ENCODE measurements around the gene CCNI2. TPM values are rescaled to one million over a fixed set of nuclear protein-coding genes. Genes with fewer than 3 reads are reported as not detected.

CCNI2 gene
- total and polyA plus RNA-seq, 9 of the 15 experiments (the other 6 are each of a cell fraction or from before 2014, with no cell fraction given) = 0.05 to 1.7 (median 0.81) TPM; not detected in 5

DNA sequence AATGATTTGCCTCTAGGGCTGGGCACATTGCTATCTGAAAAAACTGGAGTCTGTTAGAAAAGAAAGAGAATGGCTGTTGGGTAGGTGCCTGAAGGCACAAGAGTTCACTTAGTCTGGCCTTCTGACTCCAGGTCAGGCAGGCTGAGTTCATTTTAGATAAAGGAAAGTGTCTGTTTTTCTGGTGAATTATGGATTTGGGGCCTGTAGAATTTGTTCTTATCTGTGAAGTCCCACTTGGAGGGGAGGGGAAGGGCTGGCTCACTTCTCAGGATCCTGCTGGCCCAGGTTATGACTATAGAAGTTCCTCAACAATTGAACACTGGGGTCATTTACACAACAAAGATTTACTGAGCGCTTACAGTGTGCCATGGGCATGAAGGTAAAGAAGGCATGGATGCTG, 41.3 kb downstream of the CCNI2 start (continued):
- no peak for TF ChIP-seq HNRNPH1 (optimal IDR thresholded peaks at IDR 0.05; ENCODE audit: low read depth, low read length)

DNA sequence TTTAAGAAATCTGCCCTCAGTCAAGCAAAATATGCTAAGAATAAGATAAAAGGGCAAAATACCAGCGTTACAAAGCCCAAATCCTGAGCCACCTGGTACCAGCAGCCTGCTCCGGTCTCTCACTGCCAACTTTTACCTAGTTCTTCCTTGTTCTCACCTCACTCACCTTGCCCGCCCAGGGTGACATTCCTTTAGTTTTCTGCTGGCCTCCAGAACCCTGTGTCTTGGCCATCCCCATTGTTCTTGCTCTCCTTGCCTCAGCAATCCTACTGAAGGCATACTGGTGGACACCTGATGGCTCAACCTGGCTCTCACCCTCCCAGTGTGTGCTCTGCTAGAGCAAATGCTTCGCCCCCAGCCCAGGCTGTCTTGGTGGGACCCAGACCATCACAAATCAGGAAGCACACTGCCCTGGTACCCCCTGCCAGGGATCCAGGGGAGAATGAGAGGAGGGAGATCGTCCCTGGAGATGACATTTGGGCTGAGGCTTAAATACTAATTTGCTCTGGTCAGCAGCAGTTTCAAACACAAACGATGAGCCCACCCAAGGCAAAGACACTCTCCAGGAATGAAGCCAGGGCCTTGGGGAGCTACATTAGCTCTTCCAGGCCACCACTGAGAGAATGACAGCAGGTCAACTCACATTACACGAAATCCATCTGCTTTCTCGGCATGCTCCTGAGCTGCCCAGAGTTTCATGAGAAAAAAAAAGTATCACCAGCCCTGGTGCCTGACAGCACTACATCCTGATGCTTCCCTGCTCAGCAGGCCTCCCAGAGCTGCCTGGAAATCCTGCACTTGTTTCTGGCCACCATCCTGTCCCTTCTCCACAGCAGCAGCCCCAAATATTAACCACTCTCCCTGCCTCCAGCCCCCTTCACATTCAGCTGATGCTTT, 42.0 kb downstream of the CCNI2 start:
- Histone ChIP-seq H3K9me1 (ENCODE audit: control insufficient read depth, insufficient read depth, low read length) (no peaks in the 10 kb centered on the region), H3K27me3 (ENCODE audit: control insufficient read depth in 2 of 2, insufficient read depth in 2 of 2, low read length in 2 of 2) (no peaks in the 10 kb centered on the region), H4K20me1 (replicated peaks; ENCODE audit: control insufficient read depth, insufficient read depth, low read length) (no peaks in the 10 kb centered on the region), H3K27ac (ENCODE audit: extremely low read depth, low read depth, low read length) (peak overlapping the region; percentile 58), H2AFZ (ENCODE audit: low read depth, low read length) (peak overlapping the region; percentile 75), H3K4me3 (no peak overlapping the region), H3K9me3 (replicated peaks; ENCODE audit: control insufficient read depth, insufficient read depth, low read depth, low read length) (no peaks in the 10 kb centered on the region), H3K79me2 (ENCODE audit: control insufficient read depth, insufficient read depth, low read length) (no peaks in the 10 kb centered on the region), H3K9ac (ENCODE audit: insufficient read depth in 1 of 2, low read depth in 2 of 2, low read length in 2 of 2) (peak overlapping the region; percentile 33 to 82; a peak in 1 of 4 replicates), H3K4me1 (replicated peaks in 1 of 2; ENCODE audit: control insufficient read depth in 2 of 2, insufficient read depth in 2 of 2, low read length in 2 of 2) (peaks cover 38 to 60% of the 10 kb centered on the region in 2 experiments), H3K4me2 (ENCODE audit: insufficient read depth, low read length) (peak overlapping the region; percentile 51; the same call in 1 of the 2 replicates), H3K36me3 (ENCODE audit: control insufficient read depth, insufficient read depth, low read length) (no peaks in the 10 kb centered on the region)
- ATAC-seq (peak; percentile 31), DNase-seq (ENCODE audit: extremely low read depth in 1 of 4, low spot score in 3 of 4) (peak in 1 of 4 experiments; percentile 28), FAIRE-seq (no peak)
- ChIA-PET POLR2A (interaction anchor here (0.8 to 1.5 kb wide), 6 partner anchors 10 to 51 kb away, joined by 3 to 5 read pairs (median 4); partner anchors contain the start of gene KIF3A), CTCF (ENCODE audit: low intra/inter-chr PET ratio) (interaction anchor here (0.6 kb wide), 1 partner anchor 94 kb away, joined by 4 read pairs; no protein-coding TSS in a partner anchor)
- 37% methylated on average over 8 of the region's 8 CpGs for WGBS (ENCODE audit: insufficient coverage, low coverage, missing lambda C conversion rate)
- TF ChIP-seq, protein P1, sequence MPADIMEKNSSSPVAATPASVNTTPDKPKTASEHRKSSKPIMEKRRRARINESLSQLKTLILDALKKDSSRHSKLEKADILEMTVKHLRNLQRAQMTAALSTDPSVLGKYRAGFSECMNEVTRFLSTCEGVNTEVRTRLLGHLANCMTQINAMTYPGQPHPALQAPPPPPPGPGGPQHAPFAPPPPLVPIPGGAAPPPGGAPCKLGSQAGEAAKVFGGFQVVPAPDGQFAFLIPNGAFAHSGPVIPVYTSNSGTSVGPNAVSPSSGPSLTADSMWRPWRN (IDR thresholded peaks at IDR 0.05; ENCODE audit: low read depth) = no peak
- TF ChIP-seq RBBP5 (IDR thresholded peaks at IDR 0.05; ENCODE audit: borderline replicate concordance, insufficient read depth, low read length, poor library complexity, severe bottlenecking) (no peak), SUPT5H (IDR thresholded peaks at IDR 0.05) (no peak), NRF1 (conservative IDR thresholded peaks at IDR 0.05 in 1 of 2, IDR thresholded peaks at IDR 0.05 in 1 of 2) (peak in 1 of 2 experiments; percentile 13; a peak in 1 of 4 replicates), RNF2 (IDR thresholded peaks at IDR 0.05) (no peak), LARP7 (IDR thresholded peaks at IDR 0.05) (0 out of 2 replicates have a peak, but pooled peaks have one; percentile 53), NR2C2 (CRISPR knock-in tag; IDR thresholded peaks at IDR 0.05) (no peak), NR2C2 (tag; IDR thresholded peaks at IDR 0.05) (0 out of 2 replicates have a peak, but pooled peaks have one; percentile 34)
- TF ChIP-seq, protein P2, sequence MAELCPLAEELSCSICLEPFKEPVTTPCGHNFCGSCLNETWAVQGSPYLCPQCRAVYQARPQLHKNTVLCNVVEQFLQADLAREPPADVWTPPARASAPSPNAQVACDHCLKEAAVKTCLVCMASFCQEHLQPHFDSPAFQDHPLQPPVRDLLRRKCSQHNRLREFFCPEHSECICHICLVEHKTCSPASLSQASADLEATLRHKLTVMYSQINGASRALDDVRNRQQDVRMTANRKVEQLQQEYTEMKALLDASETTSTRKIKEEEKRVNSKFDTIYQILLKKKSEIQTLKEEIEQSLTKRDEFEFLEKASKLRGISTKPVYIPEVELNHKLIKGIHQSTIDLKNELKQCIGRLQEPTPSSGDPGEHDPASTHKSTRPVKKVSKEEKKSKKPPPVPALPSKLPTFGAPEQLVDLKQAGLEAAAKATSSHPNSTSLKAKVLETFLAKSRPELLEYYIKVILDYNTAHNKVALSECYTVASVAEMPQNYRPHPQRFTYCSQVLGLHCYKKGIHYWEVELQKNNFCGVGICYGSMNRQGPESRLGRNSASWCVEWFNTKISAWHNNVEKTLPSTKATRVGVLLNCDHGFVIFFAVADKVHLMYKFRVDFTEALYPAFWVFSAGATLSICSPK (IDR thresholded peaks at IDR 0.05; ENCODE audit: borderline replicate concordance) = no peak
- TF ChIP-seq, protein P3, sequence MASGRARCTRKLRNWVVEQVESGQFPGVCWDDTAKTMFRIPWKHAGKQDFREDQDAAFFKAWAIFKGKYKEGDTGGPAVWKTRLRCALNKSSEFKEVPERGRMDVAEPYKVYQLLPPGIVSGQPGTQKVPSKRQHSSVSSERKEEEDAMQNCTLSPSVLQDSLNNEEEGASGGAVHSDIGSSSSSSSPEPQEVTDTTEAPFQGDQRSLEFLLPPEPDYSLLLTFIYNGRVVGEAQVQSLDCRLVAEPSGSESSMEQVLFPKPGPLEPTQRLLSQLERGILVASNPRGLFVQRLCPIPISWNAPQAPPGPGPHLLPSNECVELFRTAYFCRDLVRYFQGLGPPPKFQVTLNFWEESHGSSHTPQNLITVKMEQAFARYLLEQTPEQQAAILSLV (tag; IDR thresholded peaks at IDR 0.05) = no peak
- TF ChIP-seq, protein P4, sequence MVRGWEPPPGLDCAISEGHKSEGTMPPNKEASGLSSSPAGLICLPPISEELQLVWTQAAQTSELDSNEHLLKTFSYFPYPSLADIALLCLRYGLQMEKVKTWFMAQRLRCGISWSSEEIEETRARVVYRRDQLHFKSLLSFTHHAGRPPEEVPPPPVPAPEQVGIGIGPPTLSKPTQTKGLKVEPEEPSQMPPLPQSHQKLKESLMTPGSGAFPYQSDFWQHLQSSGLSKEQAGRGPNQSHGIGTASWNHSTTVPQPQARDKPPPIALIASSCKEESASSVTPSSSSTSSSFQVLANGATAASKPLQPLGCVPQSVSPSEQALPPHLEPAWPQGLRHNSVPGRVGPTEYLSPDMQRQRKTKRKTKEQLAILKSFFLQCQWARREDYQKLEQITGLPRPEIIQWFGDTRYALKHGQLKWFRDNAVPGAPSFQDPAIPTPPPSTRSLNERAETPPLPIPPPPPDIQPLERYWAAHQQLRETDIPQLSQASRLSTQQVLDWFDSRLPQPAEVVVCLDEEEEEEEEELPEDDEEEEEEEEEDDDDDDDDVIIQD (CRISPR knock-in tag; IDR thresholded peaks at IDR 0.05) = no peak
- in situ Hi-C loops (cut with MboI) = loop anchor here (10.0 kb wide), 1 partner anchor 1826 kb away; no protein-coding TSS in a partner anchor
- intact Hi-C loops (cut with micrococcal nuclease) = no loop called here
- BruUV-seq (replicated peaks) = no TSS peak

All from K562 (cell line).